GM23338 (cell line): ENCODE data around the gene HAP1. TPM values are rescaled to one million over a fixed set of nuclear protein-coding genes. Genes with fewer than 3 reads are reported as not detected.
A peak's percentile ranks its signal among the peaks of the same experiment; 100 is the strongest.

ENCODE experiments used
- ATAC-seq: fragments of 200-7000 bp; cut with Tn5 transposase; 3 replicates; pipeline ENCODE4 v1.9.1; 2020
- DNase-seq: peaks from one replicate; pipeline ENCODE4 v3.0.0-alpha.2; 2015; ENCODE audit warnings: low spot score
- H2AFZ ChIP-seq: fragments of 200-600 bp; sonication (generic); 2 replicates; pipeline ENCODE4 v1.8.0; 2016; ENCODE audit warnings: antibody characterized with exemption, mild to moderate bottlenecking, moderate library complexity
- H3F3A ChIP-seq: fragments of 200-600 bp; sonication (generic); replicated peaks from 2 replicates; pipeline ENCODE4 v1.8.0; 2017; ENCODE audit warnings: antibody characterized with exemption, mixed run types, low read depth
- H3K27ac ChIP-seq: fragments of 200-600 bp; sonication (generic); 2 replicates; pipeline ENCODE4 v1.6.1; 2016; ENCODE audit warnings: low read depth
- H3K27me3 ChIP-seq: fragments of 200-600 bp; sonication (generic); 2 replicates; pipeline ENCODE4 v1.8.0; 2016; ENCODE audit warnings: mild to moderate bottlenecking, mixed run types, moderate library complexity; ENCODE audit not compliant: insufficient read depth
- H3K36me3 ChIP-seq: fragments of 200-600 bp; sonication (generic); 2 replicates; pipeline ENCODE4 v1.8.0; 2016; ENCODE audit warnings: mild to moderate bottlenecking; ENCODE audit not compliant: insufficient read depth
- H3K4me1 ChIP-seq: fragments of 200-600 bp; sonication (generic); 2 replicates; pipeline ENCODE4 v1.8.0; 2016; ENCODE audit warnings: mild to moderate bottlenecking, moderate library complexity; ENCODE audit not compliant: insufficient read depth
- H3K4me2 ChIP-seq: fragments of 200-600 bp; sonication (generic); 2 replicates; pipeline ENCODE4 v1.7.1; 2017; ENCODE audit warnings: mixed run types
- H3K4me3 ChIP-seq: fragments of 200-600 bp; sonication (generic); 2 replicates; pipeline ENCODE4 v1.6.1; 2016; ENCODE audit warnings: mixed run types
- H3K79me2 ChIP-seq: fragments of 200-600 bp; sonication (generic); replicated peaks from 2 replicates; pipeline ENCODE4 v1.8.0; 2017; ENCODE audit warnings: mild to moderate bottlenecking; ENCODE audit not compliant: insufficient read depth
- H3K9me2 ChIP-seq: fragments of 200-600 bp; sonication (generic); 2 replicates; pipeline ENCODE4 v1.8.0; 2017; ENCODE audit not compliant: insufficient read depth
- H4K20me1 ChIP-seq: fragments of 200-600 bp; sonication (generic); replicated peaks from 2 replicates; pipeline ENCODE4 v1.8.0; 2017; ENCODE audit warnings: mild to moderate bottlenecking; ENCODE audit not compliant: insufficient read depth
- H3K27ac Mint-ChIP-seq: 2 replicates; pipeline ENCODE4 v1.8.0; 2020; ENCODE audit warnings: inconsistent platforms, mild to moderate bottlenecking, moderate library complexity, mixed read lengths
- H3K27me3 Mint-ChIP-seq: 3 replicates; pipeline ENCODE4 v1.8.0; 2022; ENCODE audit warnings: low read depth, mild to moderate bottlenecking, moderate library complexity, mixed read lengths, inconsistent platforms; ENCODE audit not compliant: insufficient read depth, poor library complexity
- H3K36me3 Mint-ChIP-seq: 3 replicates; pipeline ENCODE4 v1.8.0; 2021; ENCODE audit warnings: low read depth, mild to moderate bottlenecking, inconsistent platforms, moderate library complexity, mixed read lengths
- H3K4me1 Mint-ChIP-seq: 3 replicates; pipeline ENCODE4 v1.8.0; 2020; ENCODE audit warnings: mild to moderate bottlenecking, inconsistent platforms, mixed read lengths
- H3K4me3 Mint-ChIP-seq: 3 replicates; pipeline ENCODE4 v1.8.0; 2021; ENCODE audit warnings: moderate library complexity, mild to moderate bottlenecking, inconsistent platforms, mixed read lengths
- H3K9me3 Mint-ChIP-seq: 3 replicates; pipeline ENCODE4 v1.8.0; 2020; ENCODE audit warnings: moderate library complexity, mild to moderate bottlenecking, inconsistent platforms, mixed read lengths
- CREB1 ChIP-seq: fragments of 250-450 bp; sonication (Bioruptor Pico); IDR thresholded peaks from 2 replicates; pipeline ENCODE4 v1.5.0; 2020; ENCODE audit warnings: low read depth, mild to moderate bottlenecking, moderate library complexity
- ETS1 ChIP-seq: IDR thresholded peaks from 2 replicates; pipeline ENCODE4 v1.6.1; 2016; ENCODE audit warnings: antibody characterized with exemption
- EZH2phosphoT487 ChIP-seq: fragments of 200-600 bp; sonication (generic); IDR thresholded peaks from one replicate; pipeline ENCODE4 v1.8.1; 2018; ENCODE audit warnings: antibody characterized with exemption; ENCODE audit not compliant: unreplicated experiment
- JUNB ChIP-seq: IDR thresholded peaks from one replicate; pipeline ENCODE4 v1.6.1; 2016; ENCODE audit warnings: antibody characterized with exemption; ENCODE audit not compliant: unreplicated experiment
- NANOG ChIP-seq: IDR thresholded peaks from 2 replicates; pipeline ENCODE4 v1.6.1; 2016; ENCODE audit warnings: antibody characterized with exemption, borderline replicate concordance
- POLR2AphosphoS5 ChIP-seq: IDR thresholded peaks from 2 replicates; pipeline ENCODE4 v1.6.1; 2016; ENCODE audit warnings: antibody characterized with exemption, low read depth
- STAT1 ChIP-seq: IDR thresholded peaks from one replicate; pipeline ENCODE4 v1.6.1; 2016; ENCODE audit warnings: antibody characterized with exemption; ENCODE audit not compliant: unreplicated experiment
- ZNF331 ChIP-seq: fragments of 250-450 bp; sonication (Bioruptor Pico); IDR thresholded peaks from 2 replicates; pipeline ENCODE4 v1.5.0; 2020; ENCODE audit warnings: low read depth, mild to moderate bottlenecking, moderate library complexity
- polyA plus RNA-seq: library from polyadenylated mRNA; unstranded; fragments of >200 nt; fragmentation: Nextera tagmentation; extraction: Ambion mirVana; gene quantifications from 2 replicates; pipeline ENCODE4 v1.2.1, GENCODE V29; 2016
- total RNA-seq: library from RNA; depleted of rRNA; stranded (reverse); fragments of >200 nt; shearing (Covaris generic); gene quantifications from 2 replicates; pipeline ENCODE4 v1.2.3, GENCODE V29; 2014
- TF ChIP-seq, protein P1 (sequence below): fragments of 250-450 bp; sonication (Bioruptor Pico); IDR thresholded peaks from 2 replicates; pipeline ENCODE4 v1.5.0; 2020; ENCODE audit warnings: mild to moderate bottlenecking, moderate library complexity
- TF ChIP-seq, protein P2 (sequence below), 2 experiments: fragments of 200-600 bp in 1 of 2; sonication (generic) in 1 of 2; conservative IDR thresholded peaks; 2 replicates each; pipeline versions ENCODE4 v1.5.1 to v1.6.1; 2016 to 2017; ENCODE audit warnings: antibody characterized with exemption in 2 of 2, low read depth in 2 of 2, mild to moderate bottlenecking in 2 of 2, moderate library complexity in 1 of 2

Gene HAP1
- total and polyA plus RNA-seq, 2 experiments from 2014 or later = 1.6 to 2.2 TPM

DNA sequence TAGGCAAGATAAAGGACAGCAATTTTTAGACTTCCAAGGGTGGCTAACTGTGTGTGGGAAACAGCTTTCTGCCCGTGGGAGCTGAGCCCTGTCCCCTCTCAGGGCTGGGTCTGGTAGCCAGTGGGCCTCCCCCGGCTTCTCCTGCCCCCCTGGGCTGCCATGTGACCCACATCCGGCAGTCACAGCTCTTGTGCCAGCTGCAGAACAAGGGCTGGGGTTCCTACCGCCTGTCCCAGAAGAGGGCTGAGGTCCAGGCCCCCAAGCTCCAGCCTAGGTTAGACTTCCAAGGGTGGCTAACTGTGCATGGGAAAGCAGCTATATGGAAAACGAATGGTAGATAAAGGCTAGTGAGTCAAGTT is 16.2 kb downstream of the HAP1 start:
- peaks cover 7% of the 10 kb centered on the region; the same call in 2 of the 3 replicates for H3K4me1 Mint-ChIP-seq
- no peak for DNase-seq
- no peak overlapping the region for H3K4me2 ChIP-seq

GRCh38 chr17:41717408-41718286 is 16.8 kb downstream of the HAP1 start:
- Histone ChIP-seq H3K4me1 (no peaks in the 10 kb centered on the region; the same call in 1 of the 2 replicates), H3K27ac (no peak overlapping the region), H2AFZ (peak overlapping the region; percentile 56; the same call in 1 of the 2 replicates), H3K4me3 (no peak overlapping the region), H4K20me1 (no peaks in the 10 kb centered on the region), H3K4me2 (no peak overlapping the region), H3K79me2 (no peaks in the 10 kb centered on the region), H3K36me3 (no peaks in the 10 kb centered on the region), H3K27me3 (no peaks in the 10 kb centered on the region), H3F3A (no peaks in the 10 kb centered on the region), H3K9me2 (no peaks in the 10 kb centered on the region)
- no peaks in the 10 kb centered on the region for H3K36me3 Mint-ChIP-seq
- H3K4me1 Mint-ChIP-seq = peaks cover 7% of the 10 kb centered on the region; the same call in 2 of the 3 replicates
- H3K27ac Mint-ChIP-seq = no peak overlapping the region
- no peak for ATAC-seq
- H3K9me3 Mint-ChIP-seq = peaks cover 3% of the 10 kb centered on the region; the same call in 1 of the 3 replicates
- DNase-seq = no peak
- no peak overlapping the region for H3K4me3 Mint-ChIP-seq
- H3K27me3 Mint-ChIP-seq = no peaks in the 10 kb centered on the region
- TF ChIP-seq CREB1 = no peak
- no peak for TF ChIP-seq ZNF331
- TF ChIP-seq, protein P1, sequence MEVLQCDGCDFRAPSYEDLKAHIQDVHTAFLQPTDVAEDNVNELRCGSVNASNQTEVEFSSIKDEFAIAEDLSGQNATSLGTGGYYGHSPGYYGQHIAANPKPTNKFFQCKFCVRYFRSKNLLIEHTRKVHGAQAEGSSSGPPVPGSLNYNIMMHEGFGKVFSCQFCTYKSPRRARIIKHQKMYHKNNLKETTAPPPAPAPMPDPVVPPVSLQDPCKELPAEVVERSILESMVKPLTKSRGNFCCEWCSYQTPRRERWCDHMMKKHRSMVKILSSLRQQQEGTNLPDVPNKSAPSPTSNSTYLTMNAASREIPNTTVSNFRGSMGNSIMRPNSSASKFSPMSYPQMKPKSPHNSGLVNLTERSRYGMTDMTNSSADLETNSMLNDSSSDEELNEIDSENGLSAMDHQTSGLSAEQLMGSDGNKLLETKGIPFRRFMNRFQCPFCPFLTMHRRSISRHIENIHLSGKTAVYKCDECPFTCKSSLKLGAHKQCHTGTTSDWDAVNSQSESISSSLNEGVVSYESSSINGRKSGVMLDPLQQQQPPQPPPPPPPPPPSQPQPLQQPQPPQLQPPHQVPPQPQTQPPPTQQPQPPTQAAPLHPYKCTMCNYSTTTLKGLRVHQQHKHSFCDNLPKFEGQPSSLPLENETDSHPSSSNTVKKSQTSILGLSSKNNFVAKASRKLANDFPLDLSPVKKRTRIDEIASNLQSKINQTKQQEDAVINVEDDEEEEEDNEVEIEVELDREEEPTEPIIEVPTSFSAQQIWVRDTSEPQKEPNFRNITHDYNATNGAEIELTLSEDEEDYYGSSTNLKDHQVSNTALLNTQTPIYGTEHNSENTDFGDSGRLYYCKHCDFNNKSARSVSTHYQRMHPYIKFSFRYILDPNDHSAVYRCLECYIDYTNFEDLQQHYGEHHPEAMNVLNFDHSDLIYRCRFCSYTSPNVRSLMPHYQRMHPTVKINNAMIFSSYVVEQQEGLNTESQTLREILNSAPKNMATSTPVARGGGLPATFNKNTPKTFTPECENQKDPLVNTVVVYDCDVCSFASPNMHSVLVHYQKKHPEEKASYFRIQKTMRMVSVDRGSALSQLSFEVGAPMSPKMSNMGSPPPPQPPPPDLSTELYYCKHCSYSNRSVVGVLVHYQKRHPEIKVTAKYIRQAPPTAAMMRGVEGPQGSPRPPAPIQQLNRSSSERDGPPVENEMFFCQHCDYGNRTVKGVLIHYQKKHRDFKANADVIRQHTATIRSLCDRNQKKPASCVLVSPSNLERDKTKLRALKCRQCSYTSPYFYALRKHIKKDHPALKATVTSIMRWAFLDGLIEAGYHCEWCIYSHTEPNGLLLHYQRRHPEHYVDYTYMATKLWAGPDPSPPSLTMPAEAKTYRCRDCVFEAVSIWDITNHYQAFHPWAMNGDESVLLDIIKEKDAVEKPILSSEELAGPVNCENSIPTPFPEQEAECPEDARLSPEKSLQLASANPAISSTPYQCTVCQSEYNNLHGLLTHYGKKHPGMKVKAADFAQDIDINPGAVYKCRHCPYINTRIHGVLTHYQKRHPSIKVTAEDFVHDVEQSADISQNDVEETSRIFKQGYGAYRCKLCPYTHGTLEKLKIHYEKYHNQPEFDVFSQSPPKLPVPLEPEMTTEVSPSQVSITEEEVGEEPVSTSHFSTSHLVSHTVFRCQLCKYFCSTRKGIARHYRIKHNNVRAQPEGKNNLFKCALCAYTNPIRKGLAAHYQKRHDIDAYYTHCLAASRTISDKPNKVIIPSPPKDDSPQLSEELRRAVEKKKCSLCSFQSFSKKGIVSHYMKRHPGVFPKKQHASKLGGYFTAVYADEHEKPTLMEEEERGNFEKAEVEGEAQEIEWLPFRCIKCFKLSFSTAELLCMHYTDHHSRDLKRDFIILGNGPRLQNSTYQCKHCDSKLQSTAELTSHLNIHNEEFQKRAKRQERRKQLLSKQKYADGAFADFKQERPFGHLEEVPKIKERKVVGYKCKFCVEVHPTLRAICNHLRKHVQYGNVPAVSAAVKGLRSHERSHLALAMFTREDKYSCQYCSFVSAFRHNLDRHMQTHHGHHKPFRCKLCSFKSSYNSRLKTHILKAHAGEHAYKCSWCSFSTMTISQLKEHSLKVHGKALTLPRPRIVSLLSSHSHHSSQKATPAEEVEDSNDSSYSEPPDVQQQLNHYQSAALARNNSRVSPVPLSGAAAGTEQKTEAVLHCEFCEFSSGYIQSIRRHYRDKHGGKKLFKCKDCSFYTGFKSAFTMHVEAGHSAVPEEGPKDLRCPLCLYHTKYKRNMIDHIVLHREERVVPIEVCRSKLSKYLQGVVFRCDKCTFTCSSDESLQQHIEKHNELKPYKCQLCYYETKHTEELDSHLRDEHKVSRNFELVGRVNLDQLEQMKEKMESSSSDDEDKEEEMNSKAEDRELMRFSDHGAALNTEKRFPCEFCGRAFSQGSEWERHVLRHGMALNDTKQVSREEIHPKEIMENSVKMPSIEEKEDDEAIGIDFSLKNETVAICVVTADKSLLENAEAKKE (CRISPR knock-in tag) = no peak

More for the DNA sequence above, 16.2 kb downstream of the HAP1 start:
- Mint-ChIP-seq H3K27me3 (peaks cover 2% of the 10 kb centered on the region), H3K27ac (no peak overlapping the region), H3K9me3 (peaks cover 3% of the 10 kb centered on the region; the same call in 1 of the 3 replicates), H3K36me3 (no peaks in the 10 kb centered on the region), H3K4me3 (no peak overlapping the region)
- no peak for TF ChIP-seq NANOG
- no peak for TF ChIP-seq EZH2phosphoT487
- no peak for TF ChIP-seq POLR2AphosphoS5
- no peak for TF ChIP-seq STAT1
- no peak for TF ChIP-seq ETS1
- TF ChIP-seq, protein P2, sequence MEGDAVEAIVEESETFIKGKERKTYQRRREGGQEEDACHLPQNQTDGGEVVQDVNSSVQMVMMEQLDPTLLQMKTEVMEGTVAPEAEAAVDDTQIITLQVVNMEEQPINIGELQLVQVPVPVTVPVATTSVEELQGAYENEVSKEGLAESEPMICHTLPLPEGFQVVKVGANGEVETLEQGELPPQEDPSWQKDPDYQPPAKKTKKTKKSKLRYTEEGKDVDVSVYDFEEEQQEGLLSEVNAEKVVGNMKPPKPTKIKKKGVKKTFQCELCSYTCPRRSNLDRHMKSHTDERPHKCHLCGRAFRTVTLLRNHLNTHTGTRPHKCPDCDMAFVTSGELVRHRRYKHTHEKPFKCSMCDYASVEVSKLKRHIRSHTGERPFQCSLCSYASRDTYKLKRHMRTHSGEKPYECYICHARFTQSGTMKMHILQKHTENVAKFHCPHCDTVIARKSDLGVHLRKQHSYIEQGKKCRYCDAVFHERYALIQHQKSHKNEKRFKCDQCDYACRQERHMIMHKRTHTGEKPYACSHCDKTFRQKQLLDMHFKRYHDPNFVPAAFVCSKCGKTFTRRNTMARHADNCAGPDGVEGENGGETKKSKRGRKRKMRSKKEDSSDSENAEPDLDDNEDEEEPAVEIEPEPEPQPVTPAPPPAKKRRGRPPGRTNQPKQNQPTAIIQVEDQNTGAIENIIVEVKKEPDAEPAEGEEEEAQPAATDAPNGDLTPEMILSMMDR (conservative IDR thresholded peaks at IDR 0.05; ENCODE audit: low read depth in 2 of 2) = no peak
- TF ChIP-seq JUNB = no peak
- Histone ChIP-seq H3K36me3 (no peaks in the 10 kb centered on the region), H3K27ac (no peak overlapping the region), H4K20me1 (no peaks in the 10 kb centered on the region), H3K4me1 (no peaks in the 10 kb centered on the region; the same call in 1 of the 2 replicates), H3K27me3 (no peaks in the 10 kb centered on the region), H3F3A (no peaks in the 10 kb centered on the region), H3K4me3 (no peak overlapping the region), H3K9me2 (no peaks in the 10 kb centered on the region), H3K79me2 (no peaks in the 10 kb centered on the region), H2AFZ (peak overlapping the region; percentile 56; the same call in 1 of the 2 replicates)
- no peak for ATAC-seq
